Left forelimb (tissue), 1 donor: ENCODE measurements around the gene ALDH3B1.

Experiments
- DNase-seq: peaks from one replicate; pipeline ENCODE4 v3.0.0-alpha.2; 2018; ENCODE audit warnings: low spot score

The ALDH3B1 gene

GRCh38 chr11:67997475-67997921 is 12.6 kb upstream of the ALDH3B1 start:
- peak; percentile 42 for DNase-seq

- DNase-seq, result peak; percentile 40
Observed at GRCh38 chr11:67998150-67999045, 11.7 kb upstream of the ALDH3B1 start.

GRCh38 chr11:67999201-67999629 is 10.9 kb upstream of the ALDH3B1 start:
- peak; percentile 58 for DNase-seq

- no peak for DNase-seq
Observed at GRCh38 chr11:67999704-68000103, 10.4 kb upstream of the ALDH3B1 start.

- no peak for DNase-seq
Observed at GRCh38 chr11:68002575-68002937, 7.6 kb upstream of the ALDH3B1 start.

- DNase-seq, result no peak
Observed at GRCh38 chr11:68002938-68003845, 6.9 kb upstream of the ALDH3B1 start.

- DNase-seq, result peak; percentile 86
Observed at GRCh38 chr11:68003846-68004550, 6.1 kb upstream of the ALDH3B1 start, which contains the start of gene UNC93B1. Gene UNC93B1, minus strand, starts transcription at chr11:68004097. Its CDS starts 54 bp downstream, at chr11:68004043.

- DNase-seq, result no peak
Observed at GRCh38 chr11:68004551-68005335, 5.4 kb upstream of the ALDH3B1 start.

- DNase-seq, result no peak
Observed at GRCh38 chr11:68006606-68007166, 3.4 kb upstream of the ALDH3B1 start.

- DNase-seq, result no peak
Observed at GRCh38 chr11:68007498-68008380, 2.4 kb upstream of the ALDH3B1 start.

GRCh38 chr11:68008381-68009337 is 1.5 kb upstream of the ALDH3B1 start:
- DNase-seq, result no peak

GRCh38 chr11:68009391-68010089 is 587 bp upstream of the ALDH3B1 start:
- no peak for DNase-seq

- no peak for DNase-seq
Observed at GRCh38 chr11:68011051-68011943, 1.2 kb downstream of the ALDH3B1 start.

GRCh38 chr11:68012044-68012842 is 2.1 kb downstream of the ALDH3B1 start:
- no peak for DNase-seq

- no peak for DNase-seq
Observed at GRCh38 chr11:68012843-68013610, 2.9 kb downstream of the ALDH3B1 start.
